Effector memory CD4-positive, alpha-beta T cell (primary cell): Measurements from ENCODE around the gene SIN3A.

Experiments used
- DNase-seq, 3 donors: peaks; one replicate each; pipeline ENCODE4 v3.0.0-alpha.2; 2020
- H3K27ac ChIP-seq: 2 replicates; pipeline ENCODE4 v1.7.0; 2013; ENCODE audit warnings: mild to moderate bottlenecking, low read length, moderate library complexity; ENCODE audit not compliant: insufficient read depth, poor library complexity, severe bottlenecking
- H3K27me3 ChIP-seq: replicated peaks from 2 replicates; pipeline ENCODE4 v1.7.0; 2013; ENCODE audit warnings: mild to moderate bottlenecking, low read length; ENCODE audit not compliant: insufficient read depth, control insufficient read depth, poor library complexity, severe bottlenecking
- H3K36me3 ChIP-seq: 2 replicates; pipeline ENCODE4 v1.7.0; 2013; ENCODE audit warnings: mild to moderate bottlenecking, low read length, moderate library complexity; ENCODE audit not compliant: control insufficient read depth, insufficient read depth
- H3K4me1 ChIP-seq: 2 replicates; pipeline ENCODE4 v1.7.0; 2013; ENCODE audit warnings: low read length, mild to moderate bottlenecking; ENCODE audit not compliant: control insufficient read depth, insufficient read depth, poor library complexity, severe bottlenecking
- H3K4me3 ChIP-seq: 2 replicates; pipeline ENCODE4 v1.7.0; 2013; ENCODE audit warnings: low read length, low read depth, mild to moderate bottlenecking; ENCODE audit not compliant: insufficient read depth, poor library complexity, severe bottlenecking
- H3K9me3 ChIP-seq: 2 replicates; pipeline ENCODE4 v1.7.0; 2013; ENCODE audit warnings: mild to moderate bottlenecking, low read length, moderate library complexity; ENCODE audit not compliant: control insufficient read depth

Gene SIN3A

GRCh38 chr15:75325922-75326321 is 125.6 kb downstream of the SIN3A start:
- Histone ChIP-seq H3K4me3 (no peak overlapping the region), H3K27me3 (no peaks in the 10 kb centered on the region), H3K9me3 (no peaks in the 10 kb centered on the region), H3K36me3 (no peaks in the 10 kb centered on the region), H3K27ac (no peak overlapping the region), H3K4me1 (no peaks in the 10 kb centered on the region)
- DNase-seq, result no peak

GRCh38 chr15:75321711-75322110 is 129.8 kb downstream of the SIN3A start:
- DNase-seq, result no peak
- no peaks in the 10 kb centered on the region for H3K27me3 ChIP-seq
- H3K4me1 ChIP-seq, result no peaks in the 10 kb centered on the region
- no peak overlapping the region for H3K4me3 ChIP-seq
- H3K27ac ChIP-seq, result no peak overlapping the region
- H3K9me3 ChIP-seq, result no peaks in the 10 kb centered on the region
- H3K36me3 ChIP-seq, result no peaks in the 10 kb centered on the region
